H1 (cell line): ENCODE results near the gene RHEX. TPM values are rescaled to one million over a fixed set of nuclear protein-coding genes. Genes with fewer than 3 reads are reported as not detected.
A peak's percentile ranks its signal among the peaks of the same experiment; 100 is the strongest.

Experiments used
- CTCF ChIA-PET: fragments of 300-600 bp; sonication (Branson Sonifier 250); formaldehyde crosslinking; loops from one replicate; lab custom pipeline; 2021; ENCODE audit not compliant: partially characterized antibody; lab: Charles Lee
- POLR2A ChIA-PET: fragments of 300-600 bp; sonication (Branson Sonifier 250); formaldehyde crosslinking; loops from one replicate; lab custom pipeline; 2021; ENCODE audit warnings: inconsistent platforms; ENCODE audit not compliant: partially characterized antibody; lab: Charles Lee
- DNase-seq, 2 experiments: peaks; one replicate each; pipeline versions ENCODE4 v3.0.0 to v3.0.0-alpha.2; 2010 to 2022; ENCODE audit warnings: low spot score in 2 of 2, low read depth in 1 of 2, mixed read lengths in 1 of 2
- FAIRE-seq: peaks from 2 replicates; lab custom pipeline; 2011; peaks lifted over from hg19 to GRCh38; lab: Jason Lieb, UNC
- H2AFZ ChIP-seq: 2 replicates; pipeline ENCODE4 v1.8.1; 2012; ENCODE audit warnings: low read length, inconsistent platforms
- H2AK5ac ChIP-seq: 2 replicates; pipeline ENCODE4 v1.6.1; 2013; ENCODE audit warnings: low read depth, low read length
- H2BK120ac ChIP-seq: replicated peaks from 2 replicates; pipeline ENCODE3; 2013; ENCODE audit warnings: low read depth, low read length, inconsistent platforms
- H2BK12ac ChIP-seq: 2 replicates; pipeline ENCODE4 v1.6.1; 2013; ENCODE audit warnings: low read depth, low read length
- H2BK15ac ChIP-seq: 2 replicates; pipeline ENCODE4 v1.6.1; 2013; ENCODE audit warnings: low read length
- H2BK20ac ChIP-seq: 2 replicates; pipeline ENCODE4 v1.6.1; 2013; ENCODE audit warnings: low read length
- H2BK5ac ChIP-seq: 2 replicates; pipeline ENCODE4 v1.6.1; 2013; ENCODE audit warnings: low read depth, low read length
- H3K14ac ChIP-seq: 2 replicates; pipeline ENCODE4 v1.6.1; 2013; ENCODE audit warnings: inconsistent platforms; ENCODE audit not compliant: insufficient read length
- H3K18ac ChIP-seq: 2 replicates; pipeline ENCODE4 v1.6.1; 2013; ENCODE audit warnings: low read length; ENCODE audit errors: extremely low read depth
- H3K23ac ChIP-seq: 2 replicates; pipeline ENCODE4 v1.6.1; 2013; ENCODE audit warnings: inconsistent platforms; ENCODE audit not compliant: insufficient read length
- H3K23me2 ChIP-seq: 2 replicates; pipeline ENCODE4 v1.6.1; 2013; ENCODE audit warnings: low read depth, low read length
- H3K27ac ChIP-seq: 2 replicates; pipeline ENCODE4 v1.6.1; 2011; ENCODE audit warnings: low read depth, low read length, inconsistent platforms
- H3K27me3 ChIP-seq, 4 experiments: replicated peaks in 1 of 4; 1 replicate in 1 of 4; 2 replicates in 3 of 4; pipeline versions ENCODE4 v1.6.1 to v1.8.1; 2011 to 2013; ENCODE audit warnings: low read length in 3 of 4, mild to moderate bottlenecking in 3 of 4, inconsistent platforms in 2 of 4, mixed read lengths in 2 of 4, moderate library complexity in 1 of 4; ENCODE audit not compliant: control insufficient read depth in 3 of 4, insufficient read depth in 3 of 4; ENCODE audit errors: extremely low read depth in 1 of 4
- H3K36me3 ChIP-seq, 4 experiments: 2 replicates each; pipeline versions ENCODE4 v1.6.1 to v1.8.1; 2011 to 2013; ENCODE audit warnings: mild to moderate bottlenecking in 4 of 4, low read length in 3 of 4, moderate library complexity in 2 of 4, control low read depth in 1 of 4, inconsistent platforms in 1 of 4; ENCODE audit not compliant: insufficient read depth in 4 of 4, control insufficient read depth in 2 of 4
- H3K4ac ChIP-seq: replicated peaks from 2 replicates; pipeline ENCODE3; 2013; ENCODE audit warnings: low read length, low read depth, mixed read lengths, inconsistent platforms; ENCODE audit not compliant: insufficient read length
- H3K4me1 ChIP-seq, 4 experiments: replicated peaks in 1 of 4; 1 replicate in 1 of 4; 2 replicates in 3 of 4; pipeline versions ENCODE4 v1.6.1 to v1.8.1; 2011 to 2013; ENCODE audit warnings: low read length in 3 of 4, inconsistent platforms in 2 of 4, mixed read lengths in 1 of 4; ENCODE audit not compliant: insufficient read depth in 4 of 4, control insufficient read depth in 3 of 4
- H3K4me2 ChIP-seq, 2 experiments: 2 replicates each; pipeline versions ENCODE4 v1.6.1 to v1.8.1; 2011 to 2013; ENCODE audit warnings: low read depth in 2 of 2, low read length in 2 of 2, control low read depth in 1 of 2, inconsistent platforms in 1 of 2, mild to moderate bottlenecking in 1 of 2; ENCODE audit not compliant: insufficient read depth in 1 of 2
- H3K4me3 ChIP-seq, 4 experiments: fragments of 200-600, 300-600 bp in 1 of 4; sonication (generic), shearing (Covaris generic), sonication (Bioruptor Twin) in 1 of 4; 2 replicates each; pipeline versions ENCODE4 v1.5.1 to v1.8.1; 2011 to 2016; ENCODE audit warnings: low read length in 4 of 4, low read depth in 3 of 4, control low read depth in 2 of 4, inconsistent platforms in 2 of 4, mild to moderate bottlenecking in 2 of 4, mixed read lengths in 1 of 4, moderate library complexity in 1 of 4; ENCODE audit not compliant: insufficient read depth in 2 of 4; ENCODE audit errors: extremely low read depth in 1 of 4
- H3K56ac ChIP-seq: replicated peaks from 2 replicates; pipeline ENCODE3; 2013; ENCODE audit warnings: low read depth, mild to moderate bottlenecking, mixed read lengths, low read length, inconsistent platforms; ENCODE audit not compliant: insufficient read length
- H3K79me1 ChIP-seq: 2 replicates; pipeline ENCODE4 v1.6.1; 2013; ENCODE audit warnings: low read depth, low read length, control low read depth
- H3K79me2 ChIP-seq, 2 experiments: 2 replicates each; pipeline versions ENCODE4 v1.6.1 to v1.8.1; 2012 to 2013; ENCODE audit warnings: low read length in 2 of 2, mild to moderate bottlenecking in 2 of 2, inconsistent platforms in 1 of 2; ENCODE audit not compliant: insufficient read depth in 2 of 2, control insufficient read depth in 1 of 2
- H3K9ac ChIP-seq, 4 experiments: replicated peaks in 1 of 4; 1 replicate in 1 of 4; 2 replicates in 3 of 4; pipeline versions ENCODE4 v1.6.1 to v1.8.1; 2011 to 2013; ENCODE audit warnings: low read depth in 3 of 4, low read length in 3 of 4, control low read depth in 2 of 4, mild to moderate bottlenecking in 2 of 4, moderate library complexity in 2 of 4, inconsistent platforms in 1 of 4; ENCODE audit errors: extremely low read depth in 1 of 4
- H3K9me3 ChIP-seq, 2 experiments: 2 replicates each; pipeline versions ENCODE4 v1.6.1 to v1.8.1; 2012 to 2013; ENCODE audit warnings: mild to moderate bottlenecking in 2 of 2, moderate library complexity in 2 of 2, control low read depth in 1 of 2, inconsistent platforms in 1 of 2, low read depth in 1 of 2, low read length in 1 of 2, mixed read lengths in 1 of 2; ENCODE audit not compliant: insufficient read depth in 2 of 2
- H4K20me1 ChIP-seq, 2 experiments: replicated peaks in 1 of 2; 2 replicates each; pipeline versions ENCODE3 to v1.8.1; 2011 to 2013; ENCODE audit warnings: inconsistent platforms in 2 of 2, low read length in 2 of 2, mild to moderate bottlenecking in 1 of 2; ENCODE audit not compliant: insufficient read depth in 2 of 2, control insufficient read depth in 1 of 2
- H4K5ac ChIP-seq: 2 replicates; pipeline ENCODE4 v1.6.1; 2013; ENCODE audit warnings: low read length, low read depth, mixed read lengths, inconsistent platforms; ENCODE audit not compliant: insufficient read length
- H4K8ac ChIP-seq: 2 replicates; pipeline ENCODE4 v1.8.0; 2013; ENCODE audit warnings: mild to moderate bottlenecking, moderate library complexity, low read length, inconsistent platforms; ENCODE audit not compliant: insufficient read depth; ENCODE audit errors: extremely low read depth
- H4K91ac ChIP-seq: replicated peaks from 2 replicates; pipeline ENCODE3; 2013; ENCODE audit warnings: low read length, mixed read lengths, inconsistent platforms; ENCODE audit not compliant: insufficient read length
- CREB1 ChIP-seq: IDR thresholded peaks from 2 replicates; pipeline ENCODE4 v1.6.1; 2012; ENCODE audit warnings: inconsistent platforms
- CTCF ChIP-seq, 3 experiments: IDR thresholded peaks; 1 replicate in 2 of 3; 2 replicates in 1 of 3; pipeline versions ENCODE4 v1.5.1 to v1.6.1; 2011; ENCODE audit warnings: low read length in 3 of 3, mild to moderate bottlenecking in 3 of 3, inconsistent platforms in 2 of 3, low read depth in 1 of 3, moderate library complexity in 1 of 3; ENCODE audit not compliant: insufficient read depth in 1 of 3; ENCODE audit errors: control extremely low read depth in 1 of 3
- NANOG ChIP-seq: IDR thresholded peaks from 2 replicates; pipeline ENCODE4 v1.6.1; 2011; ENCODE audit warnings: low read length, low read depth, mild to moderate bottlenecking, inconsistent platforms; ENCODE audit not compliant: insufficient read depth, poor library complexity, severe bottlenecking
- NRF1 ChIP-seq: IDR thresholded peaks from 2 replicates; pipeline ENCODE4 v1.6.1; 2011; ENCODE audit warnings: mild to moderate bottlenecking, low read depth, low read length, improper control_type of control experiment
- POLR2A ChIP-seq, 2 experiments: IDR thresholded peaks; 1 replicate in 1 of 2; 2 replicates in 1 of 2; pipeline ENCODE4 v1.6.1; 2011; ENCODE audit warnings: low read depth in 2 of 2, low read length in 2 of 2, mild to moderate bottlenecking in 2 of 2; ENCODE audit errors: control extremely low read depth in 1 of 2
- WGBS, 2 experiments: shearing (Covaris generic) in 1 of 2; methylation state at CpG; one replicate each; pipeline versions ENCODE4 v1.1.6 to v1.1.7; 2013 to 2015; ENCODE audit warnings: low lambda C conversion rate in 2 of 2, mixed read lengths in 2 of 2, inconsistent platforms in 1 of 2, low coverage in 1 of 2, missing lambda C conversion rate in 1 of 2; ENCODE audit not compliant: insufficient replicate concordance in 2 of 2, insufficient coverage in 1 of 2, insufficient read length in 1 of 2; ENCODE audit errors: extremely low coverage in 1 of 2, missing lambda C conversion rate in 1 of 2; 5-methylcytosine and 5-hydroxymethylcytosine counted together
- polyA plus RNA-seq, 7 experiments: library from polyadenylated mRNA; depleted of rRNA in 3 of 7; stranded (reverse) in 5 of 7; unstranded in 2 of 7; fragments of >200 nt in 5 of 7; fragments of 200-250 nt in 2 of 7; gene quantifications; 1 replicate in 5 of 7; 2 replicates in 1 of 7; 4 replicates in 1 of 7; pipeline versions ENCODE4 v1.2.1 to v1.2.3, GENCODE V29; 2011 to 2013; ENCODE audit warnings: missing spikeins in 2 of 7, mixed read lengths in 2 of 7
- total RNA-seq: library from RNA; stranded (reverse); fragmentation: NEBNext Ultra II Directional; extraction: Animal tissue kit (Norgen Biotek cat#: 25700); gene quantifications from 2 replicates; pipeline ENCODE4 v1.2.1, GENCODE V29; 2021

Gene RHEX
- total and polyA plus RNA-seq, 2 of the 8 experiments (the other 6 are each of a cell fraction or from before 2014, with no cell fraction given): not detected

GRCh38 chr1:206101351-206102045 is 48.5 kb downstream of the RHEX start:
- Histone ChIP-seq H3K56ac (no peak overlapping the region), H3K79me2 (no peaks in the 10 kb centered on the region), H3K4me2 (no peak overlapping the region), H2AFZ (no peak overlapping the region), H2BK20ac (no peak overlapping the region), H2AK5ac (no peak overlapping the region), H2BK5ac (no peak overlapping the region), H3K4me1 (no peaks in the 10 kb centered on the region; a peak in 1 of 7 replicates), H3K27ac (no peak overlapping the region), H3K14ac (no peak overlapping the region), H3K18ac (no peak overlapping the region), H3K27me3 (no peaks in the 10 kb centered on the region)
- CTCF ChIA-PET: interaction anchor here (0.7 to 16.5 kb wide), 13 partner anchors 9 to 351 kb away, joined by 3 to 262 read pairs (median 4); no protein-coding TSS in a partner anchor
- no peak for FAIRE-seq
- TF ChIP-seq POLR2A (IDR thresholded peaks at IDR 0.05; ENCODE audit: control extremely low read depth in 1 of 2, low read depth in 2 of 2, low read length in 2 of 2): no peak
- TF ChIP-seq NANOG: no peak
- no peak for TF ChIP-seq CREB1
- TF ChIP-seq CTCF (IDR thresholded peaks at IDR 0.05; ENCODE audit: control extremely low read depth in 1 of 3, insufficient read depth in 1 of 3, low read depth in 1 of 3, low read length in 3 of 3): peak in 2 of 3 experiments; percentile 13 to 19; a peak in 2 of 4 replicates
- no peak for TF ChIP-seq NRF1
- TF ChIP-seq, all 59 proteins: peak for 1
- Histone ChIP-seq H2BK15ac (no peak overlapping the region), H2BK120ac (no peak overlapping the region), H3K36me3 (no peaks in the 10 kb centered on the region), H3K4me3 (no peak overlapping the region), H3K23me2 (no peaks in the 10 kb centered on the region), H2BK12ac (no peak overlapping the region), H3K23ac (no peak overlapping the region), H3K4ac (no peak overlapping the region), H3K9me3 (no peaks in the 10 kb centered on the region), H3K9ac (no peak overlapping the region), H4K91ac (no peak overlapping the region), H3K79me1 (no peaks in the 10 kb centered on the region), H4K5ac (no peak overlapping the region), H4K20me1 (no peaks in the 10 kb centered on the region), H4K8ac (no peak overlapping the region)
- 88% methylated on average over 6 of the region's 6 CpGs; no CpG with 5 or more reads in 1 of the 2 experiments for WGBS, 2 experiments
- POLR2A ChIA-PET: no interaction called here
- peak in 1 of 2 experiments; percentile 26 for DNase-seq
